K562 (cell line): ENCODE results near the gene CD37. TPM values are rescaled to one million over a fixed set of nuclear protein-coding genes. Genes with fewer than 3 reads are reported as not detected.

Source experiments
- HNRNPLL ChIP-seq: fragments of 200-400 bp; formaldehyde crosslinking; IDR thresholded peaks from 2 replicates; pipeline ENCODE4 v1.6.1; 2017; ENCODE audit warnings: low read length, low read depth, mild to moderate bottlenecking; ENCODE audit not compliant: poor library complexity, severe bottlenecking
- JUNB ChIP-seq: fragments of 450-650 bp; formaldehyde crosslinking; conservative IDR thresholded peaks from 2 replicates; pipeline ENCODE4 v1.4.0; 2020; ENCODE audit warnings: mild to moderate bottlenecking
- PATZ1 ChIP-seq: fragments of 250-450 bp; sonication (Bioruptor Pico); IDR thresholded peaks from 2 replicates; pipeline ENCODE4 v1.5.0; 2020; ENCODE audit warnings: mild to moderate bottlenecking, borderline replicate concordance
- PHF8 ChIP-seq: fragments of 200-600 bp; sonication (generic); IDR thresholded peaks from 2 replicates; pipeline ENCODE4 v1.6.1; 2012; ENCODE audit warnings: mixed run types, mild to moderate bottlenecking, inconsistent platforms, low read length, moderate library complexity, borderline replicate concordance
- SREBF2 ChIP-seq: sonication (generic); formaldehyde crosslinking; IDR thresholded peaks from 2 replicates; pipeline ENCODE4 v1.4.0; 2020; ENCODE audit warnings: mild to moderate bottlenecking, missing genetic modification reagents
- ZHX1 ChIP-seq: fragments of 150-350 bp; conservative IDR thresholded peaks from 2 replicates; pipeline ENCODE4 v1.6.1; 2014; ENCODE audit warnings: low read length
- ZNF318 ChIP-seq, 2 experiments: fragments of 450-650 bp; IDR thresholded peaks; 2 replicates each; pipeline ENCODE4 v1.6.1; 2016; ENCODE audit warnings: mild to moderate bottlenecking in 2 of 2, borderline replicate concordance in 1 of 2, low read depth in 1 of 2, moderate library complexity in 1 of 2
- polyA plus RNA-seq, 8 experiments: library from polyadenylated mRNA; depleted of rRNA in 4 of 8; stranded (reverse) in 5 of 8; unstranded in 3 of 8; fragments of >200 nt; fragmentation: Nextera tagmentation in 2 of 8; fragmentation: Illumina TruSeq in 1 of 8; extraction: Ambion mirVana in 2 of 8; extraction: Trizol in 1 of 8; gene quantifications; 2 replicates each; pipeline versions ENCODE4 v1.2.1 to v1.2.3, GENCODE V29; 2011 to 2014; ENCODE audit warnings: inconsistent platforms in 1 of 8, missing spikeins in 1 of 8
- total RNA-seq, 7 experiments: library from RNA; depleted of rRNA in 6 of 7; stranded (reverse); fragments of >200 nt in 6 of 7; fragmentation: Illumina TruSeq in 2 of 7; extraction: Trizol in 2 of 7; gene quantifications; 2 replicates each; pipeline versions ENCODE4 v1.2.1 to v1.2.3, GENCODE V29; 2011 to 2021; ENCODE audit warnings: low replicate concordance in 1 of 7

Gene CD37
- total and polyA plus RNA-seq, 9 of the 15 experiments (the other 6 are each of a cell fraction or from before 2014, with no cell fraction given), result 2.5 to 19.0 (median 7.4) TPM

- TF ChIP-seq ZNF318 (IDR thresholded peaks at IDR 0.05; ENCODE audit: borderline replicate concordance in 1 of 2, low read depth in 1 of 2), result no peak
- no peak for TF ChIP-seq ZHX1
- peak; percentile 95 for TF ChIP-seq HNRNPLL
- no peak for TF ChIP-seq SREBF2 (CRISPR knock-in tag)
- no peak for TF ChIP-seq PATZ1
- TF ChIP-seq JUNB (CRISPR knock-in tag), result no peak
- TF ChIP-seq PHF8, result no peak
Observed at GRCh38 chr19:49363268-49364082, 28.3 kb downstream of the CD37 start, which contains the start of gene DKKL1 (continued).
